ENCODE data around the gene HECTD1. TPM values are rescaled to one million over a fixed set of nuclear protein-coding genes. Genes with fewer than 3 reads are reported as not detected.
A peak's percentile ranks its signal among the peaks of the same experiment; 100 is the strongest.

Gene HECTD1
- total and polyA plus RNA-seq, 8 donors: 33.5 to 529 (median 182) TPM

DNA sequence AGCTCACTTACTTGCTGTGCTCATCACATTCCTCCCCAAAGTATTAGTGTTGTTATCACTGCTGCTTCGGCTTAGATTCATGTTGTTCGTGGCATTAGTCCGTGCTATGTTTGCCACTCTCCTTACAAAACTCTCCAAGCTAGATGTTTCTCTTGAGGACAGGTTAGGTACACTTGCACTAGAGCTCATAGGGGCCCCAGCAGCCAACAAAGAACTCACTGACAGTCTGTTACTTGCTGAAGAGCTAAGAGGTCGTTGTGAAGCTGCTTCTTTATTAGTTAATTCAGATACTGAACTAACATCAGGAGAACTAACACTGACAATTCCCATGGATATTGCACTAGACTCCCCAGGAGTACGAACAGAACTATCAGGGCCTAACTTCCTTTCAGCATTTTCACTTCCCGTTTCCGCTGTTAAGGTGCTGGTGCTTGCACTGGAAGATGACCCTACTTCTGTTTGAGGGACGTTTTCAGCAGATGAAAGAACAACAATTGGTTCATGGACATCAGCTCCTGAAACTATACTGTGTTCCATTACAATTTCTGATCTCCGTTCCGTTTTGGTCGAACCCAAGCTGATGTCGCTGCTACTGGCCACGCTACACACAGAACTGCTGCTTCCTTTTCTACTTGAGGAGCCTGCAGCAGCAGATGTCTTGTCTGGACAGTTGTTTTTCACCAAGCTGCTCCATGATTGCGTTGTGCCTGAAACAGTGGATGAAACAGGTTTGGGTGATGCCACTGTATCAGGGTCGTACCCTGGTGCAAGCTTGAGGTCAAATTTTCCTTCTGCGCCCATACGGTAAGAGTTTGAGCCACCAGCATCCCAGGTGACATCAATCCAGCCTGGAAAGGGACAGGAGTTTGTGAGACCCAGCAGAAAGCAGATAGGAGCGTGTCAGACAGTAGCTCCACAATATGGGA, 78.7 kb downstream of the HECTD1 start:
- DNase-seq: peak in 1 of 2 donors; percentile 12
- intact Hi-C loops (cut with DNase I; ENCODE audit: low total_unique reads): no loop called here
- H3K27ac ChIP-seq: no peak overlapping the region
- H3K36me3 ChIP-seq: peaks cover 31 to 99% (median 93%) of the 10 kb centered on the region in 4 donors
- 85 to 90% (median 87%) methylated on average over 18 of the region's 18 CpGs for WGBS, 5 donors
- TF ChIP-seq POLR2AphosphoS5 (IDR thresholded peaks at IDR 0.05): no peak
- no peak for TF ChIP-seq EP300 (IDR thresholded peaks at IDR 0.05)
- TF ChIP-seq POLR2A (IDR thresholded peaks at IDR 0.05): no peak
- TF ChIP-seq CTCF (IDR thresholded peaks at IDR 0.05): no peak
- H3K4me3 ChIP-seq: no peak overlapping the region
- H3K4me1 ChIP-seq: peaks cover 0 to 18% (median 0%) of the 10 kb centered on the region in 4 donors
- no peaks in the 10 kb centered on the region for H3K9me3 ChIP-seq
- H3K27me3 ChIP-seq: no peaks in the 10 kb centered on the region

- intact Hi-C loops (cut with DNase I; ENCODE audit: low total_unique reads): no loop called here
- Histone ChIP-seq H3K27ac (no peak overlapping the region), H3K4me3 (no peak overlapping the region), H3K27me3 (no peaks in the 10 kb centered on the region), H3K9me3 (no peaks in the 10 kb centered on the region), H3K4me1 (peaks cover 0 to 18% (median 0%) of the 10 kb centered on the region in 4 donors), H3K36me3 (peaks cover 28 to 99% (median 93%) of the 10 kb centered on the region in 4 donors)
- TF ChIP-seq POLR2AphosphoS5 (IDR thresholded peaks at IDR 0.05) (peak in 1 of 3 donors; percentile 43), POLR2A (IDR thresholded peaks at IDR 0.05) (no peak), EP300 (IDR thresholded peaks at IDR 0.05) (no peak), CTCF (IDR thresholded peaks at IDR 0.05) (no peak)
- DNase-seq: peak in 1 of 2 donors; percentile 69
Observed at GRCh38 chr14:31127690-31128089, 79.9 kb downstream of the HECTD1 start.

DNA sequence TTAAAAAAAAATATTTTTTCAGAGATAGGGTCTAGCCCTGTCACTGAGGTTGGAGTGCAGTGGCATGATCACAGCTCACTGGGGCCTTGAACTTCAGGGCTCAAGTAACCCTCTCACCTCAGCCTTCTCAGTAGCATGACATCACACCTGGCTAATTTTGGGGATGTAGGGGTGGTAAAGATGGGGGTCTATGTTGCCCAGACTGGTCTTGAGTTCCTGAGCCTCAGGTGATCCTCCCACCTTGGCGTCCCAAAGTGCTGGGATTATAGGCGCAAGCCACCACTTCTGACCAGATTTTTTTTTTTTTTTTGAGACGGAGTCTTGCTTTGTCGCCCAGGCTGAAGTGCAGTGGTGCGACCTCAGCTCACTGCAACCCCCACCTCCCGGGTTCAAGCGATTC, 80.9 kb downstream of the HECTD1 start:
- WGBS, 5 donors: 94 to 99% (median 96%) methylated on average over 7 of the region's 7 CpGs
- H3K9me3 ChIP-seq: no peaks in the 10 kb centered on the region
- H3K36me3 ChIP-seq: peaks cover 38 to 99% (median 93%) of the 10 kb centered on the region in 4 donors
- no peak overlapping the region for H3K4me3 ChIP-seq
- H3K27me3 ChIP-seq: no peaks in the 10 kb centered on the region
- peaks cover 0 to 18% (median 0%) of the 10 kb centered on the region in 4 donors for H3K4me1 ChIP-seq
- intact Hi-C loops (cut with DNase I; ENCODE audit: low total_unique reads): no loop called here
- no peak overlapping the region for H3K27ac ChIP-seq
- TF ChIP-seq CTCF (IDR thresholded peaks at IDR 0.05) (no peak), EP300 (IDR thresholded peaks at IDR 0.05) (no peak), POLR2AphosphoS5 (IDR thresholded peaks at IDR 0.05) (no peak), POLR2A (IDR thresholded peaks at IDR 0.05) (no peak)
- DNase-seq: no peak

GRCh38 chr14:31125231-31125630, 82.4 kb downstream of the HECTD1 start:
- H3K27me3 ChIP-seq: no peaks in the 10 kb centered on the region
- intact Hi-C loops (cut with DNase I; ENCODE audit: low total_unique reads): no loop called here
- H3K27ac ChIP-seq: no peak overlapping the region
- no peaks in the 10 kb centered on the region for H3K9me3 ChIP-seq
- peaks cover 48 to 100% (median 95%) of the 10 kb centered on the region in 4 donors for H3K36me3 ChIP-seq
- H3K4me3 ChIP-seq: no peak overlapping the region
- TF ChIP-seq POLR2A (IDR thresholded peaks at IDR 0.05): no peak
- TF ChIP-seq EP300 (IDR thresholded peaks at IDR 0.05): no peak
- TF ChIP-seq POLR2AphosphoS5 (IDR thresholded peaks at IDR 0.05): no peak
- TF ChIP-seq CTCF (IDR thresholded peaks at IDR 0.05): no peak
- 85 to 95% (median 93%) methylated on average over 5 to 6 of the region's 6 CpGs for WGBS, 5 donors
- DNase-seq: no peak
- peaks cover 0 to 18% (median 0%) of the 10 kb centered on the region in 4 donors for H3K4me1 ChIP-seq

Measured in stomach (tissue), 9 donors.